T-helper 2 cell treated with Interferon-gamma antibody and Interleukin-4, amounts not matched to agents 5 μg/mL and 100 μg/mL, for 36 hours (primary cell): Measurements from ENCODE around the gene TCFL5.
A peak's percentile ranks its signal among the peaks of the same experiment; 100 is the strongest.

Source experiments
- DNase-seq: peaks from one replicate; pipeline ENCODE4 v3.0.0; 2021; ENCODE audit warnings: low spot score
- H3K27ac Mint-ChIP-seq: one replicate; pipeline ENCODE4 v1.8.0; 2021; ENCODE audit warnings: mild to moderate bottlenecking, mixed read lengths
- H3K27me3 Mint-ChIP-seq: one replicate; pipeline ENCODE4 v1.8.0; 2021; ENCODE audit warnings: low read depth, mixed read lengths
- H3K36me3 Mint-ChIP-seq: one replicate; pipeline ENCODE4 v1.8.0; 2021; ENCODE audit warnings: low read depth, mixed read lengths
- H3K4me1 Mint-ChIP-seq: one replicate; pipeline ENCODE4 v1.8.0; 2021; ENCODE audit warnings: low read depth, mixed read lengths
- H3K4me3 Mint-ChIP-seq: one replicate; pipeline ENCODE4 v1.8.0; 2022; ENCODE audit warnings: mild to moderate bottlenecking, moderate library complexity, mixed read lengths
- H3K9me3 Mint-ChIP-seq: one replicate; pipeline ENCODE4 v1.8.0; 2021; ENCODE audit warnings: mixed read lengths

The TCFL5 gene

DNA sequence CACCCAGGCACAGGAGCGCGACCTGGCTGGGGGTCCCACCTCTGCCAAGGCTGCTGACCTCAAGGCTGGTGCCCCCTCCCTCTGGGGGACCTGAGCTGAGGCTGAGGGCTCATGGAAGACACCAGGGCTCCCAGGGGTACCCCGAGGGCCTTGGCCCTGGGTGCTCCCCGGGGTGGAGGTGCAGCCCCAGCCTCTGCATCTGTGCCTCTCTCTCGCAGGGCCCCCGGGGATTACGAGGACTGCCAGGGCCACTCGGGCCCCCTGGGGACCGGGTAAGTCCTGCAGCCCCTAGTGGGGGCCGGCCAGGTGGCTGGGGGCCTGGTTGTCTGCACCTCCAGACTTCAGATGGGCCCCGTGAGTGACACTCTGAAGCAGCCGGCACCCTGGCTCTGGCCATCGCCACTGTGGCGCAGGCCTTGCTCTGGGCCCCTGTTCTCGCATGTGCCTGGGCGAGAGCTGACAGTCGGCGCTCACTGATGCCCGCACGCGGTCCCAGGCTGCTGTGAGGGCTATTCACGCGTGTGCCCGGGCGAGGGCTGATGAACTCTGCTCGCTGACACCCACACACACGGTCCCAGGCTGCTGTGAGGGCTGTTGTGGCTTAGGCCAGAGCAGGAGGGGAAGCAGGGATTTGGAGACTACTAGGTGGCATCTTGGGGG lies 35.5 kb downstream of the TCFL5 start:
- H3K4me1 Mint-ChIP-seq, result no peaks in the 10 kb centered on the region
- no peak overlapping the region for H3K4me3 Mint-ChIP-seq
- H3K36me3 Mint-ChIP-seq, result no peaks in the 10 kb centered on the region
- H3K27ac Mint-ChIP-seq, result no peak overlapping the region
- no peak for DNase-seq
- H3K9me3 Mint-ChIP-seq, result no peaks in the 10 kb centered on the region
- H3K27me3 Mint-ChIP-seq, result no peaks in the 10 kb centered on the region

DNA sequence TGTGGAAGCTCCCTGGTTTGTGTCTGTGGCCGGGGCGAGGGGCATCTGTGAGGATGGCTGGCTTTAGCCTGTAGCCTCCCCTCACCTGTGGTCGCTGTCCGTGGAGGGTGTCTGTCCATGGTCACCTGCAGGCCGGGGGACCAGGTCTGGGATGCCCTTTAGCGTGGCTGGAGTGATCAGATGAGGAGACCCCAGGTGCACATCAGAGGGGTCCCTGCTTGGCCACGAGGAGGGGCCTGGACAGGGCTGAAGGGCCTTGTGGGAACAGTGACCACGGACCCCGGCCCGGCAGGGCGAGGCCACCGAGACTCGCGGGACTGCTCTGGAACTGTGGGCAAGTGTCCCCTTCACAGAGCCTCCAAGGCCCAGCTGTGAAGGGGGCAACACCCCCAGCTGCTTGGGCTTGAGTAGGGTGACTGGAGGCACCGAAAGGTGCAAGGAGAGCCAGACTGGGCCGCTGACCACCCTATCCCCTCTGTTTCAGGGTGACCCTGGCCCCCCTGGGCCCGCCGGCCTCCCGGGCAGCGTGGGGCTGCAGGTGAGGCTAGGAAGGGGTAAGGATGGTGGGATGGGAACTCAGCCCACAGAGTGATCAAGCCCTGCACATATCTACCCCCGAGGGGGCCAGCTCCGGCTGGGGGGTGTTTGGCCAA lies 36.2 kb downstream of the TCFL5 start:
- no peaks in the 10 kb centered on the region for H3K4me1 Mint-ChIP-seq
- no peaks in the 10 kb centered on the region for H3K36me3 Mint-ChIP-seq
- no peak for DNase-seq
- no peak overlapping the region for H3K27ac Mint-ChIP-seq
- no peaks in the 10 kb centered on the region for H3K9me3 Mint-ChIP-seq
- H3K27me3 Mint-ChIP-seq, result no peaks in the 10 kb centered on the region
- H3K4me3 Mint-ChIP-seq, result no peak overlapping the region

DNA sequence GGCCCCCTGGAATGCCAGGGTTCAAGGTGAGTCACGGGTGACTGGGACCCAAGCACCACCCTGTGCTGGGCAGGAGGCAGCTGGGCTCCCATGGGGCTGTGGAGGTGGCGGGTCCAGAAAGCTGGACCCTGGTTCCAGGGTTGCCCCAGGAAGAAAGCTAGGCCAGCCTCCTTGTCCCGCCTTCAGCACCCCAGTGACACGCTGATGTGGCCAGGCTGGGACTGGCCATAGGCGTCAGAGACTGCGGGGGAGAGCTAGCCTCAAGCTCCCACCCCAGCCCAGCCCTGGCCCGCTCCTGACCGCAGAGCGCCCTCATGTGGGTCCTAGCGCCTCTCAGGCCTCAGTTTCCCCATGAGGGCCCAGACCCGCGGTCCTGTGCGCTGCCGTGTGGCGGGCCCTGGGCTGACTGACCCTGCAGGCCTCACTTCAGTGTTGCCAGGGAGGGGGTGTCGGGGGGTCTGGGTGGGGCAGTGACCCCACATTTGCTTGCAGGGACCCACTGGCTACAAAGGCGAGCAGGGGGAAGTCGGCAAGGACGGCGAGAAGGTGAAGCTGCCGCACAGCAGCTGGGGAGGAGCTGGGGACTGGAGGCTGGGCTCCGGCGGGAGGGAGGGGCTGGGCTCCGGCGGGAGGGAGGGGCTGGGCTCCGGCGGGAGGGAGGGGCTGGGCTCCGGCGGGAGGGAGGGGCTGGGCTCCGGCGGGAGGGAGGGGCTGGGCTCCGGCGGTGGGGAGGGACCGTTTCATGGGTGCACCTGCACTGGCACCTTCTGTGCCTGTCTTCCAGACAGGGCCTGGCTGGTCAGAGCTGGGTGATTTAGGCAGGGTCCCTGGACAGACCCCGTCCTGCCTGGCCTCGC lies 36.9 kb downstream of the TCFL5 start:
- Mint-ChIP-seq H3K27me3 (peaks cover 5% of the 10 kb centered on the region), H3K36me3 (no peaks in the 10 kb centered on the region), H3K4me1 (no peaks in the 10 kb centered on the region), H3K9me3 (no peaks in the 10 kb centered on the region), H3K4me3 (no peak overlapping the region), H3K27ac (no peak overlapping the region)
- no peak for DNase-seq

DNA sequence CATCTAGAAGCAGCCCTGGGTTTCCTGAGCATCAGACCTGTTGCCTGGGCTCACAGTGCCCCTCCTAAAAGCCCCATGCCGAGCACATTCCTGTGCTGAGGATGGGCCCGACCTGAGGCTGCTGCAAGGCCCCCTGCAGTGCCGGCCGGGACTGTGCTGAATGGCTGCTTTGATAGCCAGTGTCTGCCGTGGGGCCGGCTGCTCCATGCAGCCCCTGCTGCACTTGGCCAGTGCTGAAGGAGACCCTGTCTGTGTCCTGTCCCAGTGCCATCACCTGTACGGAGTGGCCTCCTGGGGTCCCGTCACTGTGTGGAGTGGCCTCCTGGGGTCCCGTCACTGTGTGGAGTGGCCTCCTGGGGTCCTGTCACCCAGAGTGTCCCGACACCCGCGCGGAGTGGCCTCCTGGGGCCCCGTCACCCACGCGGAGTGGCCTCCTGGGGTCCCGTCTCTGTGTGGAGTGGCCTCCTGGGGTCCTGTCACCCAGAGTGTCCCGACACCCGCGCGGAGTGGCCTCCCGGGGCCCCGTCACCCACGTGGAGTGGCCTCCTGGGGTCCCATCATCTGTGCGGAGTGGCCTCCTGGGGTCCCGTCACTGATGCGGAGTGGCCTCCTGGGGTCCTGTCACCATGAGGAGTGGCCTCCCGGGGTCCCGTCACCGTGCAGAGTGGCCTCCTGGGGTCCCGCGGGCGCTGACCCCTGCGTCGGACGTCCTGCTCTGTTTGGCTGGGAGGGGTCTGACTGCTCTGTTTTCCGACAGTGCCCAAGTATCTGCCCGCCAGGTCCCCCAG lies 37.7 kb downstream of the TCFL5 start:
- H3K27me3 Mint-ChIP-seq, result peaks cover 6% of the 10 kb centered on the region
- H3K4me3 Mint-ChIP-seq, result no peak overlapping the region
- H3K27ac Mint-ChIP-seq, result no peak overlapping the region
- no peak for DNase-seq
- no peaks in the 10 kb centered on the region for H3K4me1 Mint-ChIP-seq
- no peaks in the 10 kb centered on the region for H3K9me3 Mint-ChIP-seq
- no peaks in the 10 kb centered on the region for H3K36me3 Mint-ChIP-seq

DNA sequence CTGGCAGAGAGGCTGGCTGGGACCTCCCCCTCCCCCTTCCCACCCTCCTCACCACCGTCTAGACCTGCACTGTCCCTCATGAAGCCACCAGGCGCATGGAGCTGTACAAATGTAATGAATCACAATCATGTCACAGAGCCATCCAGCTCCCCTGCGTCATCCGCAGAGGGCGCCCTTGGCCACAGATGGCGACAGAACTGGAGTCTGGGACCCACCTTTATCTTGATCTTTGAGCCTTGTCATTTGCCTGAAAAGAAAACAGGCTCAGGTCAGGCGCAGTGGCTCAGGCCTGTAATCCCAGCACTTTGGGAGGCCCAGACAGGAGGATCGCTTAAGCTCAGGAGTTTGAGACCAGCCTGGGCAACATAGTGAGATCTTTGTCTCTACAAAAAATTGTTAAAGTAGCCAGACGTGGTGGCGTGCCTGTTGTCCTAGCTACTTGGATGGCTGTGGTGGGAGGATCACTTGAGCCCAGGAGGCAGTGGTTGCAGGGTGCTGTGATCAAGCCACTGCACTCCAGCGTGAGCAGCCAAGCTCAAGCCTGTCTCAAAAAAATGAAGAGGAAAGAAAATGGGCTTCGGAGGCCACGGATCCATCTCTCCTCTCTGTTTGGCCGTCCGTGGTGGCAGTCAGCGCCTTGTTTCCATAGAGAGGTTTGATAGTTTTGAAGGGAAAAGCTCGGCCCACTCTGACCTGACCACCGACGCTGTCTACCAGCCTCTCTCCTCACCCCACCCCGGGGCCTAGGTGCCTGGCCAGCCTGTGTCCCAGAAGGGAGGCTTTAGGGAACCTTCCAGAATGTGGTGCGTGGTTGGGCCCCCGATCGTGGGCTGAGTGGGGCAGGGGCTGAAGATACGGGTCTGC lies 38.6 kb downstream of the TCFL5 start:
- Mint-ChIP-seq H3K9me3 (no peaks in the 10 kb centered on the region), H3K4me3 (no peak overlapping the region), H3K4me1 (no peaks in the 10 kb centered on the region), H3K27me3 (peaks cover 11% of the 10 kb centered on the region), H3K36me3 (no peaks in the 10 kb centered on the region), H3K27ac (no peak overlapping the region)
- peak; percentile 42 for DNase-seq

DNA sequence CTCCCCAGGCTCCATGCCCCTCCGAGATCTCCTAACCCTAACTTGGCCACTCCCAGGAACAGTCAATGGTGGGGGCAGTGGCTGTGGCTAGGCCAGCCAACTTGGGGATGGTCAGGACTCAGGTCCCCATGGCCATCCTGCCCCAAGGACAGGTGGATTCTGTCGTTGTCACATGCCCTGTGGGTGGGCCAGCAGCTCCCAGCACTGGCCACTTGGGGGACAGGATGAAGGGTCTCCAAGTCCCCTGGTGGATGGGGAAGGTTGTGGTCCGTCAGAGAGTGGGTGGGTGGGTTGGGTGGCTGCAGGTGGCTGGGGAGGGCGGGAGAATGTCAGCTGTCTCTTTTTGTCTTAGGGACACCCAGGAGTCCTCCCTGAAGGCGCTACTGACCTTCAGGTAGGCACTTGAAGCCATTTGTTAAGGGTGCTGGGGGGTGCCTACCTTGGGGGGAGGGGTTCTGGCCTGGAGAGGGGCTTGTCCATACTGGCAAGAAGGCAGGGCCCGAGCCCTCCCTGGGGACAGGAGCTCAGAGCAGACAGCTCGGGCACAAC lies 39.3 kb downstream of the TCFL5 start:
- DNase-seq, result no peak
- no peak overlapping the region for H3K27ac Mint-ChIP-seq
- no peak overlapping the region for H3K4me3 Mint-ChIP-seq
- H3K27me3 Mint-ChIP-seq, result peaks cover 15% of the 10 kb centered on the region
- no peaks in the 10 kb centered on the region for H3K36me3 Mint-ChIP-seq
- H3K9me3 Mint-ChIP-seq, result no peaks in the 10 kb centered on the region
- no peaks in the 10 kb centered on the region for H3K4me1 Mint-ChIP-seq

DNA sequence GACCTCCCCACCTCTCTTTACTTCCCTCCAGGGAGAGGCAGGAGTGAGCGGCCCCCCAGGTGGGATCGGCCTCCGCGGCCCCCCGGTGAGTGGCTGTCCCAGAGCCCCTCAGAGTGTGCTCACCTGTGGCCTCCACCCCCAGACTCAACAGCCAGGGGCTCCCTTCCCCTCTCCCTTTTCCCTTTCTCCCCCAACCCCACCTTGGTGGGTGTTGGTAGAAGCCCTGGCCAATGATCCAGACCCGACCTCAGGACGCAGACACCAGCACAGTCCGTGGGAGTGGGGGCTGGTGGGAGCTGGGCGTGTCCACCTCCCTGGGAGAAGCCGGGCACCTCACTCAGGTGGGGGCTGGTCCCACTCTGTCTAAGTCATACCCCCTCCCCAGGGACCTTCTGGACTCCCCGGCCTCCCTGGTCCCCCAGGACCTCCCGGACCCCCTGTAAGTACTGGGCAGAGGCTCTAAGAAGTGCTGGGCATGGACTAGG lies 39.9 kb downstream of the TCFL5 start:
- no peaks in the 10 kb centered on the region for H3K4me1 Mint-ChIP-seq

DNA sequence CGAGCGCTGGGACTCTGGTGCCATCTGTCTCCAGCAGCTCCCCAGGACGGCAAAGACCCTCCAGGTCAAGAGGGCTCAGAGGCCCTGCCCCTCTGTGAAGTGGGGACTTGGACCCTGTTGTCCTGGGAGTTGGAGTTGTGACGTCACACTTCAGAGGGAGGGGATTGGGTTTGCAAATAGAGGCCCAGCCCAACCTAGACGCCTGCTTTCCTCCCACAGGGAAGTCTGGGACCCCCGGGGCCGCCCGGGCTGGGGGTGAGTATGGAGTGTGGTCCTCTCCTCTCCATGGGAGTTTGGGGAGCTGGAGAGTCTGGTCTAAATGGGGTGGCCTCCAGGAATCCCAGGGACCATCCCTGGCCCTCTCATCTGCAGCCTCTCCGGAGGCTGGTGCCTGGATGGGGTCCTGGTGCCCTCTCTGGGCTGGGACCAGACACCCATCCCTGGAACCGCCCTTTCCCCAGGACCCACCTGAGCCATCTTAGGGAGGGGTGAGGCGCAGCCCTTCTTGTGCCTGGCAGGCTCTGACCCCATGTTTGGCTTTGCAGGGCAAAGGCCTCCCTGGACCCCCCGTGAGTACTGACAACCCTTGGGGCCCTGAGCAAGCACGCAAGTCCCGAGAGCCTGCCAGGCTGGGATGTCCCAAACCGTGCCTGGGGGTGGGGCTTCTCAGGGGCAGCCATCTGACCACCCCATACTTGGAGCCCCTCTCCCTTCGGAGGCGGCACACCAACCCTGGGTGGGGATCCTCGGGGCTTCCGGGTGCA lies 40.5 kb downstream of the TCFL5 start:
- Mint-ChIP-seq H3K27me3 (peaks cover 18% of the 10 kb centered on the region), H3K4me3 (no peak overlapping the region), H3K36me3 (no peaks in the 10 kb centered on the region), H3K27ac (no peak overlapping the region), H3K9me3 (no peaks in the 10 kb centered on the region), H3K4me1 (no peaks in the 10 kb centered on the region)
- DNase-seq, result no peak

More for the DNA sequence above, 39.9 kb downstream of the TCFL5 start:
- H3K36me3 Mint-ChIP-seq, result no peaks in the 10 kb centered on the region
- DNase-seq, result no peak
- H3K27me3 Mint-ChIP-seq, result peaks cover 15% of the 10 kb centered on the region
- no peak overlapping the region for H3K27ac Mint-ChIP-seq
- no peaks in the 10 kb centered on the region for H3K9me3 Mint-ChIP-seq
- H3K4me3 Mint-ChIP-seq, result no peak overlapping the region

DNA sequence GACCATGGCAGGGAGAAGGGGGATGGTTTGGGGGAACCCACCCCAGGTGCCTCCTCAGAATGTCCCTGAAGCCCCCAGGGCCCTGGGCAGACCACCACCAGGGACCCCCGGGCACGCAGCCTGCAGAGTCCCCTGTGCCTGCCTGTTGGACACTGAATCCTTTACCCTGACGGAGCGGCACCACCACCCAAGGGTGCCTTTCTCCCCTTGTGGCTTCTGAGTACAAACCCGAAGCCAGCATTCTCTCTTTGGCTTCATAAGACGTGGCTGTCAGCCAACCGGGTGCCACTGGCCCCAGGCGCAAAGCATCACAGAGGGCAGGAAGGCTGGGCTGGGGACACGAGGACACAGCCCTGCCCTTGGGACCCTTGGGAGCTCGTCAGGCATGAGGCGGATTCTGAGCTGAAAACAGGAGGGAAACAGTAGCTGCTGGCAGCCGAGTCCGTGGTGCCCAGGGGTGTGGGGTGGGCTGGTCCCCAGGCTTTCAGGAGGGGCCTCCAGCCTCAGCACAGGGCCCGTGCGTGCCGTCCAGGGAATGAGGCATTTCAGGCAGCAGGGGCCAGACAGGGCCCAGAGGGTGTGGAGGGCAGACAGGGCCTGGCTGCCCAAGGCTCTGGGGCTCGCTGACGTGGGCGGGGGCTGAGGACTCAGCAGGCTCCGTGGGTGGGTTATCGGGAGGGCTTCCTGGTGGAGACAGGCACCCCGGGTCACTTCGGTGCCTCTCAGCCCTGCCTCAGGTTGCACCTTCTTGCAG lies 41.2 kb downstream of the TCFL5 start:
- no peaks in the 10 kb centered on the region for H3K36me3 Mint-ChIP-seq
- no peak overlapping the region for H3K4me3 Mint-ChIP-seq
- H3K9me3 Mint-ChIP-seq, result no peaks in the 10 kb centered on the region
- DNase-seq, result no peak
- no peak overlapping the region for H3K27ac Mint-ChIP-seq
- no peaks in the 10 kb centered on the region for H3K4me1 Mint-ChIP-seq
- H3K27me3 Mint-ChIP-seq, result peaks cover 26% of the 10 kb centered on the region

DNA sequence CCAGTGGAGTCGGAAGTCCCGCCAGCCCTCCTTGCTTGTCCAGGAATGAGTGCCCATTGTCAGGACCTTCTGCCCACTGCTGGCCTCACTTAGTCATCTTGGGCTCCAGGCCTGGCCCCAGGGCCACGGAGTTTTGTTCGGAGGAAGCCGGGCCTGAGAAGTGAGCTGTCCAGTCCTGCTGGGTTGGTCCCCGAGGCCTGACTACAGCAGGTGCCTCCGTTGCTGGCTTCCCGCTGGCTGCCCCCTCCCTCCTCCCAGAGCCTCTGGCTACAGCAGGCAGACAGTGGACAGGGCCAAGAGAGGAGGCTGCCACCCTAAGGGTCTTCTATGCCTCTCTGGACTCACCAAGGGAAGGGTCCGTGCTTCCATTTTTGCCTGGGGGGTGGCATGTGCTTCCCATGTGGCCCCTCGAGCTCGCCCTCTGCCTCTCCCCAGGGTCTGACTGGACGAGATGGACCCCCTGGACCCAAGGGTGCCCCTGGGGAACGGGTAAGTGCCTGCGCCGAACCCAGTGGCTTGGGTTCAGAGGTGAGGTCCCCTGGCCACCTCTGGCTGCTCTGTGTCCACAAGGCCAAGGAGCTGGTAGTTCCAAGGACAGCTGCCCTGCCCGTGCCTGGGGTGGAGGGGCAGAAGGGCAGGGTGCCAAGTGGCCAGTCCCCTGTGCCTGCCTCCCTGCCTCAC lies 42.0 kb downstream of the TCFL5 start:
- Mint-ChIP-seq H3K4me3 (no peak overlapping the region), H3K4me1 (no peaks in the 10 kb centered on the region), H3K36me3 (no peaks in the 10 kb centered on the region), H3K27me3 (peaks cover 31% of the 10 kb centered on the region), H3K9me3 (no peaks in the 10 kb centered on the region), H3K27ac (no peak overlapping the region)
- DNase-seq, result no peak

DNA sequence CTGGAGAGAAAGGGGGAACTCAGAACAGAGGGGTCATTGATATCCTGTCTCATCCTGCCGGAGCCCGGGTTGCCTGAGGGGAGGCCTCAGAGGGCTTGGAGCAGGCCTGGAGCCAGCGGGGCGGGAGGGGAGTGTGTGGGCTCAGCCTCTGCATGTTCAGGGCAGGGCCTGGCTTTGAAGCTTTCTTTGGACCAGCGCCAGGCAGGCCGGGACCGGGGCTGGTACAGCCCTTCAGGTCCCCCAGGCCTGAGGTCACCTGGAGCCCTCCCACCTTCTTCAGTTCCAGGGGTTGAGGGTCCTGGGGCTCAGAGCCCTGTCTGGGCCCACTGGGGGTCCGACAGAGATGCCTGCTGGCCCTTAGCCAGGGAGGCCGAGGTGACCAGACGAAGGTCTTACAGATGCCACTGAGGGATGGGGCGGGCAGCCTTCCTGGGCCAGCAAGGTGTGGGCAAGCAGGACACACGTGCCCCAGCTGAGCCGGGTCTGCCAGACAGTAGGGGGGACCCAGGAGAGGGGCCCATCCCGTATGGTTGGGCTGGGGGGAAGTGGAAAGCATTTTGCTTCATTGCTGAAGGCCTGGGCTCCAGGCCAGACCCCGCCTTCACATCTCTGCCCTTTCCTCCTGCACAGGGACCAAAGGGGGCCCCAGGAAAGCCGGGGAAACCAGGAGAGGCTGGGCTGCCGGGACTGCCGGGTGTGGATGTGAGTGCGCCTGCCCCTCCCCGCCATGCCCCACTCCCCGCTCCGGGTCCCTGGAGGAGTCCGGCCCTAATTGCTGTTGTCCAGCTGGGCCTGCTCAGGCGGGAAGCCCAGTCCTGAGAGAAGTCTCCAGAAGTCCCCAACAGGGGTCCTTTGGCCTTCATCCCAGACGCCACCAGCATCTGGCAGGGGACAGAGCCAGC lies 42.8 kb downstream of the TCFL5 start:
- Mint-ChIP-seq H3K27me3 (peaks cover 35% of the 10 kb centered on the region), H3K4me3 (no peak overlapping the region), H3K4me1 (no peaks in the 10 kb centered on the region), H3K9me3 (no peaks in the 10 kb centered on the region), H3K27ac (no peak overlapping the region), H3K36me3 (no peaks in the 10 kb centered on the region)
- DNase-seq, result no peak
